A549 treated with GW870086 at 1 μM for 4 hours (cell line): ENCODE data around the gene BEX3. TPM values are rescaled to one million over a fixed set of nuclear protein-coding genes. Genes with fewer than 3 reads are reported as not detected.

ENCODE experiments used
- total RNA-seq: library from RNA; stranded (reverse); fragments of 200-300 nt; extraction: Qiagen RNA extraction; gene quantifications from 5 replicates; pipeline ENCODE4 v1.2.3, GENCODE V29; 2022; ENCODE audit warnings: low read depth

The BEX3 gene
- 230 to 272 TPM (median 244 TPM) in 5 replicates for total RNA-seq

DNA sequence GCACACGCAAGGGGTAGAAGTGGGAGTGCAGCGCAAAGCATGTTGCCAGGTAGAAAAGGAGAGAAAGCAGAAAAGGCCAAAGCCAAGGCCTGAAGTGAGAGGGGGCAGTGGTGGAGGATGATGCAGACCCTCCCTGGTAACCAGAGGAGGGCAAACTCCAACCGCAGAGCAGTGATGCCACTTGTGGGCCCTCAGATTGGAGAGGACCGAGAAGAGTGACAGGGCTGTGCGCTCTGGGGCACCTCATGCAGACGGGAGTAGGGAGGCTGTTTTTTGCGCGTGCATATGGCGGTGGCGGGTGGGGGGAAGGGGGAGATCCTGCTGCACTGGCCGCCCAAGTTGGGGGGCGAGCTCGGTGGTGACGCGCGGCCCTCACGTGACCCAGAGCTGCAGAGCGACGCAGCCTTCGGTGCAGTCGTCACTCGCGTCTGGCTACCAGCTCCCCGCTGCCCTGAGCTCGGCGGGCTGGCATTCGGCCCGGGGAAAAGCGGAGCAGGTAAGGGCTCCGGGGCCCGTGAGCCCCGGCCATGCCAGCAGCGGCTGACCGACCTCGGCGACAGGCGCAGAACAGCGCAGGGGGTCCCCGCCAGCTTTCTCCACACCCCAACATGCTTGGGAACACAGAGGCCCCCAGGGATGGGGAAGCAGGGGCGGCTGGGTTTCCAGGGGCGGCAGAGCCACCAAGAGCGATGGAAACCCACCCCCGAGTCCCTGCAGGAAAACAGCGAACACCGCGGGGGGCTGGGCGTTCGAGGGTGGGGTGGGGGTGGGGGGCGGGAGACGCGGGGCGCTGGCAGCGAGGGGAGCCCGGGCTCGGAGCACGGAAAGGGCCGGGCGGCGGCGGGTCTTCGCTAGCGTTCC, at the start of gene BEX3:
TSS of gene BEX3 (plus strand) at position 421 of the 861 bp plus-strand sequence. CDS start 984 bp downstream, outside the sequence.

DNA sequence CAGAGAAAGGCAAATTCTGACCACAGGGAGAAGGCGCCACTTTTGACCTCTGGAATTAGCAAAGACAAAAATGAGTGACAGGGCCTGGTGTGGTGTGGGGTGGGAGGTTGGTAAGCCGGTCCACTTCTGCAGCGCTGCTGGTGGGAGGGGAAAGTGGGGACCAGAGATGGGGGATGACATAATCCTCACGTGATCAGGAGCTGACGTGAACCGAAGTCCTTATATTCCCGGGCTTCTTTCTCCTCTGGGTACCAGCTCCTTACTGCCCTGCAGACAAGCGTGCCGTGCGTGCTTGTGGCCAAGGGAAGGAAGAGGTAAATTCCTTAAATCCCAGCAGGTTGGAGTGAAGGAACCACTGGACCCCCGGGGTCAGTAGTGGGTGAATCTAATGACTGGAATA, 46.3 kb upstream of the BEX3 start, which contains the start of gene TCEAL7:
TSS of gene TCEAL7 (plus strand) at position 249 of the 400 bp plus-strand sequence. CDS start 1,165 bp downstream, outside the sequence.

DNA sequence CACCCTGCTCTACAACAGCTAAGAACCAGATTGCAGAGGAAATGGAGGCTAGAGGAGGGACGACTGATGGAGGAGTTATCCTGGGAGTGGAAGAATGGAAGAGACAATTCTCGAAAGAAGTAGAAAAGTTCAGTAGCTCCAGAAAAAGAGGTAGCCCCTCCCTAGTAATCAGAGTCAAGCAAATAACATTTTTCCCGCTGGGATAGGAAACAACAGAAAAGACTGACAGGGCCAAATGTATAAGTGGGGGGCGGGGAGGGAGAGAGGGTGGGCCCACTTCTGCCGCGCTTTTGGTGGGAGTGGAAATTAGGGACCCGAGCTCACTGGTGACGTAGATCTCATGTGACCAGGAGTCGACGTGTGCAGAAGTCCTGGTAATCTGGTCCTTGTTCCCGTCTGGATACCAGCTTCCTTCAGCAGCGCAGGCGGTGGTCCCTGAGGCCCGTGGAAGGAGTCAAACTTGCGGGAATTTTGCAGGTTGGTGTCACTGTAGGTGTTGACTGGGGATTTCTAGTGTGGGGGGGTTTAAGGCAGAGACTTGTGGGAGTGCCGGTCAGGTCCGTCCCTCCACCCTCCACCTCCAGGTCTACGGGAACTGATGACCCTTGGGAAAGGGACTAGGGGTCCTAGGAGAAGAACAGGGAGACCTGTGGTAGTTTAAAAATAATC, 20.1 kb upstream of the BEX3 start, which contains the start of gene TCEAL9:
TSS of gene TCEAL9 (plus strand) at position 377 of the 669 bp plus-strand sequence. CDS start 1,179 bp downstream, outside the sequence.

Other genes with a start within 250 kb of the BEX3 start
- 1.8 to 2.8 TPM (median 2.1 TPM) in 5 replicates for gene BEX4, start 161.4 kb upstream of the BEX3 start, total RNA-seq
- 22.7 to 37.1 TPM (median 32.2 TPM) in 5 replicates for gene TCEAL8, start 121.4 kb upstream of the BEX3 start, total RNA-seq
- not detected in 5 replicates for gene TCEAL5, start 99.8 kb upstream of the BEX3 start, total RNA-seq
- gene BEX2, start 65.5 kb upstream of the BEX3 start, total RNA-seq, result 7.0 to 13.7 TPM (median 10.2 TPM) in 5 replicates
- gene TCEAL7, start 46.3 kb upstream of the BEX3 start, total RNA-seq, result not detected in 5 replicates
- gene TCEAL9, start 20.0 kb upstream of the BEX3 start, total RNA-seq, result 89.6 to 159 TPM (median 93.4 TPM) in 5 replicates
- gene RAB40A, start 143.0 kb downstream of the BEX3 start, total RNA-seq, result 0.10 TPM in 1 of 5 replicates, not detected in the others
- 107 to 154 TPM (median 114 TPM) in 5 replicates for gene TCEAL4, start 209.0 kb downstream of the BEX3 start, total RNA-seq
- gene TCEAL3, start 231.4 kb downstream of the BEX3 start, total RNA-seq, result 14.8 to 21.6 TPM (median 17.5 TPM) in 5 replicates